ENCODE data around the gene ATP2C2.

- TF ChIP-seq ZNF335 (tag by site-specific recombination; conservative IDR thresholded peaks at IDR 0.05) (no peak), ZNF561 (tag by site-specific recombination; IDR thresholded peaks at IDR 0.05; ENCODE audit: borderline replicate concordance) (no peak), CTCF (tag by site-specific recombination; IDR thresholded peaks at IDR 0.05) (no peak), TCF7L2 (IDR thresholded peaks at IDR 0.05; ENCODE audit: borderline replicate concordance, low read depth, low read length) (no peak), ZNF501 (tag by site-specific recombination; IDR thresholded peaks at IDR 0.05) (no peak), PATZ1 (tag by site-specific recombination; IDR thresholded peaks at IDR 0.05) (no peak), ZNF239 (tag by site-specific recombination; IDR thresholded peaks at IDR 0.05) (no peak), ZNF280D (tag by site-specific recombination; IDR thresholded peaks at IDR 0.05) (no peak)
Observed at GRCh38 chr16:84362471-84362941, 5.8 kb upstream of the ATP2C2 start.

All from HEK293 (cell line).